ENCODE measurements around the gene DOCK1.

The DOCK1 gene

DNA sequence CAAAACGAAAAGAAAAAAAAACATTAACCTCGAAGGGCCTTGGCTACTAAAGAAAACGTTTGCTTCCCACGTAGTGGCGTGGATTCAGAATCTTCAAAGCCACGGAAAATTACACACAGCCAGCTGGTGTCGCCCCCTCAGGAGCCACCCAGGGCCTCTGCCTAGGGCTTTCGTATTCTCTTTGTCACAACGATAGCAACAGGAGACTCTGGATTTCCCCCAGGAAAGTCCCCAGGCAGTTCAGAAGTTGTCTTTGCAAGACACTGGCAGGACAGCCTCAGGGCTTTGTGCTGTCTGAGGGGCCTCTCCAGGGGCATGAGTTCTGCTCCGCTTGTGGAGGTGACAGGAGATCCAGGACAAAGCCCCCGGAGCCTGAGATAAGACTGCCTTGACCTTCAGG lies 441.4 kb downstream of the DOCK1 start:
- Histone ChIP-seq H3K27ac (no peak overlapping the region), H3K79me2 (ENCODE audit: insufficient read depth, low read depth) (no peaks in the 10 kb centered on the region), H3K4me3 (IDR thresholded peaks at IDR 0.05; ENCODE audit: insufficient read depth, low read depth, low read length) (no peak overlapping the region), H2AFZ (ENCODE audit: low read depth) (no peak overlapping the region), H3K36me3 (ENCODE audit: insufficient read depth) (no peaks in the 10 kb centered on the region), H3K27me3 (ENCODE audit: insufficient read depth, low read depth) (no peaks in the 10 kb centered on the region), H4K20me1 (ENCODE audit: insufficient read depth) (no peaks in the 10 kb centered on the region), H3K9ac (no peak overlapping the region), H3K4me2 (no peak overlapping the region), H3K4me1 (ENCODE audit: low read depth, poor library complexity, severe bottlenecking) (no peaks in the 10 kb centered on the region)
- TF ChIP-seq, protein P1, sequence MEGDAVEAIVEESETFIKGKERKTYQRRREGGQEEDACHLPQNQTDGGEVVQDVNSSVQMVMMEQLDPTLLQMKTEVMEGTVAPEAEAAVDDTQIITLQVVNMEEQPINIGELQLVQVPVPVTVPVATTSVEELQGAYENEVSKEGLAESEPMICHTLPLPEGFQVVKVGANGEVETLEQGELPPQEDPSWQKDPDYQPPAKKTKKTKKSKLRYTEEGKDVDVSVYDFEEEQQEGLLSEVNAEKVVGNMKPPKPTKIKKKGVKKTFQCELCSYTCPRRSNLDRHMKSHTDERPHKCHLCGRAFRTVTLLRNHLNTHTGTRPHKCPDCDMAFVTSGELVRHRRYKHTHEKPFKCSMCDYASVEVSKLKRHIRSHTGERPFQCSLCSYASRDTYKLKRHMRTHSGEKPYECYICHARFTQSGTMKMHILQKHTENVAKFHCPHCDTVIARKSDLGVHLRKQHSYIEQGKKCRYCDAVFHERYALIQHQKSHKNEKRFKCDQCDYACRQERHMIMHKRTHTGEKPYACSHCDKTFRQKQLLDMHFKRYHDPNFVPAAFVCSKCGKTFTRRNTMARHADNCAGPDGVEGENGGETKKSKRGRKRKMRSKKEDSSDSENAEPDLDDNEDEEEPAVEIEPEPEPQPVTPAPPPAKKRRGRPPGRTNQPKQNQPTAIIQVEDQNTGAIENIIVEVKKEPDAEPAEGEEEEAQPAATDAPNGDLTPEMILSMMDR (conservative IDR thresholded peaks at IDR 0.05; ENCODE audit: low read depth, low read length): no peak

DNA sequence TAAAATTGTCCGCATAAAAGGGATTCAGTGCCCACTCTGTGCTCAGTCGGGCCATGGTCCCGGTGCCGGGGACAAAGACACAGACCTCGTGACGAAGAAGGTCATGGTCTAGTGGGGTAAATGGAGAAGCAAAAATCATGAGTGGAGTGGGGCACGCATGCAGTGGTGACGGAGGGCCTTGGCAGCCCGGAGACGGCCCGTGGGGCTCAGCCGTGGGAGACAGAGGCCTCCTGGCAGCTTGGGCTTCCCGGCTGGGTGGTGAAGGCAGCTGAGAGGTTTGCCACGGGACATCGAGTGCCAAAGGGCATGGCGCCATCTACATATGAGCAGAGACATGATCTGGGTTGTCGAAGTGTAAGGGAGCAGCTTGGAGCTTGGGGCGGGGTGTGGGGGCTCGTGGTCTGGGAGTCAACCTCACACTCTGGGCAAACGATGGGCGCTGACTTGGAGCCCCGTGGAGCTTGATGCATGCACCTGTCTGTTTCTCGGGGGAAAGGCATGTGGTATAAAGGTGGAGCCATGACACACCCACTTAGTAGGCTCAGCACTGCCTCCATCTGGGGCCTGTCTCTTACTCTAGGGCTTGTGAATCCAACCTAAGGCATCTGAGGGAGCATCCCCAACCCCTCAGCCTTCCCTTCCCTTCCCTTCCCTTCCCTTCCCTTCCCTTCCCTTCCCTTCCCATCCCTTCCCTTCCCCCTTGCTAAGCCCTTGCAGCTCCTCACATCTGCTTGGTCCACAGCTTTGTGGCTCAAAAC lies 442.2 kb downstream of the DOCK1 start:
- H4K20me1 ChIP-seq (ENCODE audit: insufficient read depth): no peaks in the 10 kb centered on the region
- no peak overlapping the region for H3K9ac ChIP-seq
- no peak overlapping the region for H2AFZ ChIP-seq (ENCODE audit: low read depth)
- no peak overlapping the region for H3K27ac ChIP-seq
- no peaks in the 10 kb centered on the region for H3K36me3 ChIP-seq (ENCODE audit: insufficient read depth)
- TF ChIP-seq, protein P1 (conservative IDR thresholded peaks at IDR 0.05; ENCODE audit: low read depth, low read length): no peak
- no peaks in the 10 kb centered on the region for H3K79me2 ChIP-seq (ENCODE audit: insufficient read depth, low read depth)
- H3K27me3 ChIP-seq (ENCODE audit: insufficient read depth, low read depth): no peaks in the 10 kb centered on the region
- H3K4me1 ChIP-seq (ENCODE audit: low read depth, poor library complexity, severe bottlenecking): no peaks in the 10 kb centered on the region
- no peak overlapping the region for H3K4me2 ChIP-seq
- no peak overlapping the region for H3K4me3 ChIP-seq (IDR thresholded peaks at IDR 0.05; ENCODE audit: insufficient read depth, low read depth, low read length)

DNA sequence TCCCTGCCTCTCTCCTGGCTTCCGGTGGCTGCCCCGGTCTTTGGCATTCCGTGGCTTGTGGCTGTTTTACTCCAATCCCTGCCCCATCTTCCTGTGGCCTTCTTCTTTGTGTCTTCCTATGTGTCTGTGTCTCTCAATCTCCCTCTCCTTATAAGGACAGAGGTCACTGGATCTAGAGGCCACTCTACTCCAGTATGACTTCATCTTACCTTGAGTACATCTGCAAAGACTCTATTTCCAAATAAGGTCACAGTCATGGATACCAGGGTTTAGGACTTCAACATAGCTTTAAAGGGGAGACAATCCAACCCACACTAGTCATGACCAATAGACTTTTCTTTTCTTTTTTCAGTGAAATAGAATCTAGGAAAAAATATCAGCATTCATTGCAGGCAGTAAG lies 444.5 kb downstream of the DOCK1 start:
- no peaks in the 10 kb centered on the region for H3K27me3 ChIP-seq (ENCODE audit: insufficient read depth, low read depth)
- no peaks in the 10 kb centered on the region for H3K36me3 ChIP-seq (ENCODE audit: insufficient read depth)
- no peak overlapping the region for H3K9ac ChIP-seq
- no peaks in the 10 kb centered on the region for H4K20me1 ChIP-seq (ENCODE audit: insufficient read depth)
- H2AFZ ChIP-seq (ENCODE audit: low read depth): no peak overlapping the region
- TF ChIP-seq, protein P1 (conservative IDR thresholded peaks at IDR 0.05; ENCODE audit: low read depth, low read length): no peak
- H3K4me3 ChIP-seq (IDR thresholded peaks at IDR 0.05; ENCODE audit: insufficient read depth, low read depth, low read length): no peak overlapping the region
- H3K27ac ChIP-seq: no peak overlapping the region
- no peak overlapping the region for H3K4me2 ChIP-seq
- H3K4me1 ChIP-seq (ENCODE audit: low read depth, poor library complexity, severe bottlenecking): no peaks in the 10 kb centered on the region
- H3K79me2 ChIP-seq (ENCODE audit: insufficient read depth, low read depth): no peaks in the 10 kb centered on the region

DNA sequence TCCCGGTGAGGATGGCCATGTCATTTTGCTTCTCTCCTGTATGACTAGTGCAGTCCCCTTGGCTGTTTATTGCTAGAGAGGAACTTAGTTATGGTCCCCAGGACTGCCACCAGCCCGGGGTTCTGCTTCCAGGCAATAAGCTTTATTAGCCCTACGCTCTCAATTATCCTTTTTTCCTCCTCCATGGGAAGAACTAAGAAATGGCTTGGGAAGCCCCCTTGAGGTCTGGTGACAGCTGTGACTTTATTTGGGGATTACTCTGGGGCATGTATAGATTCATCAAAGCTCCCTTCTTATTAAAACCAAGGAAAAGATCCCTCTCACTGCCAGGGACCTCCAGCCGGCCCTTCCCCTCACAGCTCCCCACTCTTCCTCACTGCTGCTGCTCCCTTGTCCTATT lies 446.3 kb downstream of the DOCK1 start:
- TF ChIP-seq, protein P1 (conservative IDR thresholded peaks at IDR 0.05; ENCODE audit: low read depth, low read length): no peak

More for the DNA sequence above, 446.3 kb downstream of the DOCK1 start:
- Histone ChIP-seq H4K20me1 (ENCODE audit: insufficient read depth) (no peaks in the 10 kb centered on the region), H3K27me3 (ENCODE audit: insufficient read depth, low read depth) (no peaks in the 10 kb centered on the region), H3K36me3 (ENCODE audit: insufficient read depth) (no peaks in the 10 kb centered on the region), H3K27ac (no peak overlapping the region), H3K4me3 (IDR thresholded peaks at IDR 0.05; ENCODE audit: insufficient read depth, low read depth, low read length) (no peak overlapping the region), H3K79me2 (ENCODE audit: insufficient read depth, low read depth) (no peaks in the 10 kb centered on the region), H2AFZ (ENCODE audit: low read depth) (no peak overlapping the region), H3K4me1 (ENCODE audit: low read depth, poor library complexity, severe bottlenecking) (no peaks in the 10 kb centered on the region), H3K4me2 (no peak overlapping the region), H3K9ac (no peak overlapping the region)

Data from KMS-11 (cell line).